ENCODE measurements around the gene OR5P2. TPM values are rescaled to one million over a fixed set of nuclear protein-coding genes. Genes with fewer than 3 reads are reported as not detected.
"Not testable (repeated sequence)": the region's sequence is repeated elsewhere in the genome, so short reads cannot be mapped to it uniquely, and the experiment has no call there.

Gene OR5P2
- polyA plus RNA-seq, 1 of the 3 experiments (the other 2 are of a cell fraction), result not detected

DNA sequence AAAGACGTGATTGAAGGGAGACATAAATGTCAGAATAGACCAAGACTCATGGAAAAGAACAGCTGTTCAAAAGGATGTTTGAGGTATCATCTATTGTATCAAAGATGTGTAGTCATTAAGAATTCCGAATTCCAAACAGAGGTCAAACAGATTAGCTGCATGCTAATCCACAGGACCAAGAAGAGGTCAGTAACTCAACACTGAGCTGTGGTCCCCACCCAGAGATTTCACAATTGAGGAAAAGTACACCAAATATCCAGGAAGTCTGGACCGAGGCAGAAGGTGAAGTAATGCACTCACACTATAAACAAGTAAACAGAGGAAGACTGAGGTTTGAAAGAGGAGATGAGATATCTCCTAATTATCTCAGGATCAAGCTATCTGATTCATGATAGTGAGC lies 29.6 kb upstream of the OR5P2 start (continued):
- TF ChIP-seq, protein P1, sequence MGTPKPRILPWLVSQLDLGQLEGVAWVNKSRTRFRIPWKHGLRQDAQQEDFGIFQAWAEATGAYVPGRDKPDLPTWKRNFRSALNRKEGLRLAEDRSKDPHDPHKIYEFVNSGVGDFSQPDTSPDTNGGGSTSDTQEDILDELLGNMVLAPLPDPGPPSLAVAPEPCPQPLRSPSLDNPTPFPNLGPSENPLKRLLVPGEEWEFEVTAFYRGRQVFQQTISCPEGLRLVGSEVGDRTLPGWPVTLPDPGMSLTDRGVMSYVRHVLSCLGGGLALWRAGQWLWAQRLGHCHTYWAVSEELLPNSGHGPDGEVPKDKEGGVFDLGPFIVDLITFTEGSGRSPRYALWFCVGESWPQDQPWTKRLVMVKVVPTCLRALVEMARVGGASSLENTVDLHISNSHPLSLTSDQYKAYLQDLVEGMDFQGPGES (IDR thresholded peaks at IDR 0.05; ENCODE audit: low read depth, low read length), result no peak
- TF ChIP-seq POLR2AphosphoS5 (IDR thresholded peaks at IDR 0.05; ENCODE audit: low read depth, low read length), result no peak

DNA sequence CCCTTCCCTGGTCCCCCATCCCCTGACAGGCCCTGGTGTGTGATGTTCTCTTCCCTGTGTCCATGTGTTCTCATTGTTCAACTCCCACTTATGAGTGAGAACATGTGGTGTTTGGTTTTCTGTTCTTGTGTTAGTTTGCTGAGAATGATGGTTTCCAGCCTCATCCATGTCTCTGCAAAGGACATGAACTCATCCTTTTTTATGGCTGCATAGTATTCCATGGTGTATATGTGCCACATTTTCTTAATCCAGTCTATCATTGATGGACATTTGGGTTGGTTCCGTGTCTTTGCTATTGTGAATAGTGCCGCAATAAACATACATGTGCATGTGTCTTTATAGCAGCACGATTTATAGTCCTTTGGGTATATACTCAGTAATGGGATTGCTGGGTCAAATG lies 23.7 kb upstream of the OR5P2 start:
- H4K20me1 ChIP-seq (ENCODE audit: insufficient read depth); H2AFZ ChIP-seq (ENCODE audit: low read depth); H3K4me2 ChIP-seq; H3K79me2 ChIP-seq (ENCODE audit: insufficient read depth); H3K4me1 ChIP-seq (ENCODE audit: control insufficient read depth in 1 of 2, insufficient read depth in 2 of 2, low read depth in 1 of 2, low read length in 1 of 2); H3F3A ChIP-seq (replicated peaks; ENCODE audit: insufficient read depth); CTCF ChIA-PET; H3K27me3 ChIP-seq (ENCODE audit: insufficient read depth); H3K4me3 ChIP-seq (ENCODE audit: low read depth in 2 of 2, low read length in 1 of 2); H3K27ac ChIP-seq (ENCODE audit: low read depth in 2 of 2, low read length in 1 of 2); POLR2A ChIA-PET; H3K9me2 ChIP-seq; DNase-seq; H3K36me3 ChIP-seq (replicated peaks in 1 of 2; ENCODE audit: control insufficient read depth in 1 of 2, insufficient read depth in 2 of 2, low read length in 1 of 2); H3K9me3 ChIP-seq; H3K9ac ChIP-seq: not testable (repeated sequence)
- WGBS (ENCODE audit: low lambda C conversion rate), result 8% methylated on average over 3 of the region's 3 CpGs

DNA sequence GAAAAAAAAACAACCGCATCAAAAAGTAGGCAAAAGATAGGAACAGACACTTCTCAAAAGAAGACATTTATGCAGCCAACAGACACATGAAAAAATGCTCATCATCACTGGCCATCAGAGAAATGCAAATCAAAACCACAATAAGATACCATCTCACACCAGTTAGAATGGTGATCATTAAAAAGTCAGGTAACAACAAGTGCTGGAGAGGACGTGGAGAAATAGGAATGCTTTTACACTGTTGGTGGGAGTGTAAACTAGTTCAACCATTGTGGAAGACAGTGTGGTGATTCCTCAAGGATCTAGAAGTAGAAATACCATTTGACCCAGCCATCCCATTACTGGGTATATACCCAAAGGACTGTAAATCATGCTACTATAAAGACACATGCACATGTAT lies 18.2 kb upstream of the OR5P2 start:
- not testable (repeated sequence) for H3K27me3 ChIP-seq (ENCODE audit: insufficient read depth); H3K36me3 ChIP-seq (replicated peaks in 1 of 2; ENCODE audit: control insufficient read depth in 1 of 2, insufficient read depth in 2 of 2, low read length in 1 of 2)

DNA sequence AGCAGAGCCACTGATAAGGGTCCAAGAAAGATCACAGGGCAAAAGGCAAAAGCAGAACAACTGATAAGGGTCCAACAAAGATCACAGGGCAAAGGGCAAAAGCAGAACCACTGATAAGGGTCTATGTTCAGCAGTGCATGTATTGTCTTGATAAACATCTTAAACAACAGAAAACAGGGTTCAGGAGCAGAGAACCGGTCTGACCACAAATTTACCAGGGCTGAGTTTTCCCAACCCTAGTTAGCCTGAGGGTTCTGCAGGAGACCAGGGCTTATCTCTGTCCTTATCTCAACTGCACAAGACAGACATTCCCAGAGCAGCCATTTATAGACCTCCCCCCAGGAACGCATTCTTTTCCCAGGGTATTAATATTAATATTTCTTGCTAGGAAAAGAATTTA lies 13.6 kb upstream of the OR5P2 start:
- H4K20me1 ChIP-seq (ENCODE audit: insufficient read depth); H3K4me2 ChIP-seq; H2AFZ ChIP-seq (ENCODE audit: low read depth); H3K9ac ChIP-seq; H3K79me2 ChIP-seq (ENCODE audit: insufficient read depth); H3K9me3 ChIP-seq; H3K9me2 ChIP-seq; H3K4me3 ChIP-seq (ENCODE audit: low read depth in 2 of 2, low read length in 1 of 2); CTCF ChIA-PET; H3K36me3 ChIP-seq (replicated peaks in 1 of 2; ENCODE audit: control insufficient read depth in 1 of 2, insufficient read depth in 2 of 2, low read length in 1 of 2); DNase-seq; POLR2A ChIA-PET; H3F3A ChIP-seq (replicated peaks; ENCODE audit: insufficient read depth); H3K27ac ChIP-seq (ENCODE audit: low read depth in 2 of 2, low read length in 1 of 2); H3K4me1 ChIP-seq (ENCODE audit: control insufficient read depth in 1 of 2, insufficient read depth in 2 of 2, low read depth in 1 of 2, low read length in 1 of 2); H3K27me3 ChIP-seq (ENCODE audit: insufficient read depth): not testable (repeated sequence)
- 0% methylated on average over 1 of the region's 2 CpGs for WGBS (ENCODE audit: low lambda C conversion rate)

More for the DNA sequence above, 18.2 kb upstream of the OR5P2 start:
- H3K27ac ChIP-seq (ENCODE audit: low read depth in 2 of 2, low read length in 1 of 2); H3K9ac ChIP-seq; POLR2A ChIA-PET; H3F3A ChIP-seq (replicated peaks; ENCODE audit: insufficient read depth); H2AFZ ChIP-seq (ENCODE audit: low read depth); CTCF ChIA-PET; DNase-seq; H3K4me1 ChIP-seq (ENCODE audit: control insufficient read depth in 1 of 2, insufficient read depth in 2 of 2, low read depth in 1 of 2, low read length in 1 of 2); H3K79me2 ChIP-seq (ENCODE audit: insufficient read depth); H4K20me1 ChIP-seq (ENCODE audit: insufficient read depth); H3K4me2 ChIP-seq; H3K9me3 ChIP-seq; H3K4me3 ChIP-seq (ENCODE audit: low read depth in 2 of 2, low read length in 1 of 2); H3K9me2 ChIP-seq: not testable (repeated sequence)
- 7% methylated on average over 2 of the region's 2 CpGs for WGBS (ENCODE audit: low lambda C conversion rate)

DNA sequence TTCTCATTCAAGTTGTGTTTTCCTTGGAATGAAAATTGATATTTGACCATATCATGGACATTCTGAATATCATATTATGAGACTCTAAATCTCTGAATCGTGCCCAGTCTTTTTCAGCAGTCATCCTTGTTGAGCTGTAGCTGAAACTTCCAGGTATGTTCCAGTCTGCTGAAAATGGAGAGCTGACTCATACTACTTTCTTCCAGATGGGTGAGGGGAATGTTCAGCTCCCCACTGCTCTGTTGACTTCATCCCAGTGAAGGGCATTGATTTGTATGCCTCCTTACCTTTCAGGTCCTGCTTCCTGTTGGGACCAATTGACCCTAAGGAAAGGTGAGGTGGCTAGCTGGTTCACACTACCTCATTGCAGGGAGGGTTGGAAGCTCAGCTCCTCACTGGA lies 3.5 kb downstream of the OR5P2 start:
- no peaks in the 10 kb centered on the region for H3K9me3 ChIP-seq
- H4K20me1 ChIP-seq (ENCODE audit: insufficient read depth), result no peaks in the 10 kb centered on the region
- WGBS (ENCODE audit: low lambda C conversion rate), result 0% methylated on average over 1 of the region's 1 CpG
- TF ChIP-seq EP300 (IDR thresholded peaks at IDR 0.05; ENCODE audit: borderline replicate concordance in 1 of 2, low read depth in 1 of 2, low read length in 1 of 2), result no peak
- TF ChIP-seq FOXJ3 (CRISPR knock-in tag; IDR thresholded peaks at IDR 0.05), result no peak
- TF ChIP-seq, protein P2, sequence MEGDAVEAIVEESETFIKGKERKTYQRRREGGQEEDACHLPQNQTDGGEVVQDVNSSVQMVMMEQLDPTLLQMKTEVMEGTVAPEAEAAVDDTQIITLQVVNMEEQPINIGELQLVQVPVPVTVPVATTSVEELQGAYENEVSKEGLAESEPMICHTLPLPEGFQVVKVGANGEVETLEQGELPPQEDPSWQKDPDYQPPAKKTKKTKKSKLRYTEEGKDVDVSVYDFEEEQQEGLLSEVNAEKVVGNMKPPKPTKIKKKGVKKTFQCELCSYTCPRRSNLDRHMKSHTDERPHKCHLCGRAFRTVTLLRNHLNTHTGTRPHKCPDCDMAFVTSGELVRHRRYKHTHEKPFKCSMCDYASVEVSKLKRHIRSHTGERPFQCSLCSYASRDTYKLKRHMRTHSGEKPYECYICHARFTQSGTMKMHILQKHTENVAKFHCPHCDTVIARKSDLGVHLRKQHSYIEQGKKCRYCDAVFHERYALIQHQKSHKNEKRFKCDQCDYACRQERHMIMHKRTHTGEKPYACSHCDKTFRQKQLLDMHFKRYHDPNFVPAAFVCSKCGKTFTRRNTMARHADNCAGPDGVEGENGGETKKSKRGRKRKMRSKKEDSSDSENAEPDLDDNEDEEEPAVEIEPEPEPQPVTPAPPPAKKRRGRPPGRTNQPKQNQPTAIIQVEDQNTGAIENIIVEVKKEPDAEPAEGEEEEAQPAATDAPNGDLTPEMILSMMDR (IDR thresholded peaks at IDR 0.05), result no peak
- TF ChIP-seq FOSL2 (IDR thresholded peaks at IDR 0.05; ENCODE audit: borderline replicate concordance, low read depth), result no peak
- no peak overlapping the region for H2AFZ ChIP-seq (ENCODE audit: low read depth)
- CTCF ChIA-PET, result no interaction called here
- POLR2A ChIA-PET, result no interaction called here
- H3K36me3 ChIP-seq (replicated peaks in 1 of 2; ENCODE audit: control insufficient read depth in 1 of 2, insufficient read depth in 2 of 2, low read length in 1 of 2), result no peaks in the 10 kb centered on the region
- H3K4me2 ChIP-seq, result no peak overlapping the region
- no peak for DNase-seq
- H3K27me3 ChIP-seq (ENCODE audit: insufficient read depth), result no peaks in the 10 kb centered on the region
- no peaks in the 10 kb centered on the region for H3K79me2 ChIP-seq (ENCODE audit: insufficient read depth)
- no peaks in the 10 kb centered on the region for H3K4me1 ChIP-seq (ENCODE audit: control insufficient read depth in 1 of 2, insufficient read depth in 2 of 2, low read depth in 1 of 2, low read length in 1 of 2)
- no peak overlapping the region for H3K9ac ChIP-seq
- no peaks in the 10 kb centered on the region for H3K9me2 ChIP-seq
- H3K27ac ChIP-seq (ENCODE audit: low read depth in 2 of 2, low read length in 1 of 2), result no peak overlapping the region
- H3K4me3 ChIP-seq (ENCODE audit: low read depth in 2 of 2, low read length in 1 of 2), result no peak overlapping the region
- no peaks in the 10 kb centered on the region for H3F3A ChIP-seq (replicated peaks; ENCODE audit: insufficient read depth)

Measured in SK-N-SH (cell line).